ENCODE measurements around the gene CNRIP1.

CNRIP1 gene

GRCh38 chr2:68251187-68251854, 68.4 kb downstream of the CNRIP1 start:
- DNase-seq (ENCODE audit: low read depth in 2 of 2) = peak; percentile 53 to 64

- no peak for DNase-seq (ENCODE audit: low read depth in 2 of 2)
Observed at GRCh38 chr2:68250652-68251186, 69.0 kb downstream of the CNRIP1 start.

GRCh38 chr2:68250196-68250595, 69.6 kb downstream of the CNRIP1 start:
- no peak for DNase-seq (ENCODE audit: low read depth in 2 of 2)

GRCh38 chr2:68248806-68249205, 70.9 kb downstream of the CNRIP1 start:
- DNase-seq (ENCODE audit: low read depth in 2 of 2) = no peak

- no peak for DNase-seq (ENCODE audit: low read depth in 2 of 2)
Observed at GRCh38 chr2:68248361-68248760, 71.4 kb downstream of the CNRIP1 start.

GRCh38 chr2:68246396-68246795, 73.4 kb downstream of the CNRIP1 start:
- no peak for DNase-seq (ENCODE audit: low read depth in 2 of 2)

- DNase-seq (ENCODE audit: low read depth in 2 of 2) = no peak
Observed at GRCh38 chr2:68245672-68246071, 74.1 kb downstream of the CNRIP1 start.

GRCh38 chr2:68245066-68245465, 74.7 kb downstream of the CNRIP1 start:
- no peak for DNase-seq (ENCODE audit: low read depth in 2 of 2)

- DNase-seq (ENCODE audit: low read depth in 2 of 2) = no peak
Observed at GRCh38 chr2:68244456-68244855, 75.3 kb downstream of the CNRIP1 start.

All from activated CD8-positive, alpha-beta memory T cell treated with anti-CD3 and anti-CD28 coated beads for 4 hours (primary cell).